ENCODE data around the gene C19orf85.

The C19orf85 gene

DNA sequence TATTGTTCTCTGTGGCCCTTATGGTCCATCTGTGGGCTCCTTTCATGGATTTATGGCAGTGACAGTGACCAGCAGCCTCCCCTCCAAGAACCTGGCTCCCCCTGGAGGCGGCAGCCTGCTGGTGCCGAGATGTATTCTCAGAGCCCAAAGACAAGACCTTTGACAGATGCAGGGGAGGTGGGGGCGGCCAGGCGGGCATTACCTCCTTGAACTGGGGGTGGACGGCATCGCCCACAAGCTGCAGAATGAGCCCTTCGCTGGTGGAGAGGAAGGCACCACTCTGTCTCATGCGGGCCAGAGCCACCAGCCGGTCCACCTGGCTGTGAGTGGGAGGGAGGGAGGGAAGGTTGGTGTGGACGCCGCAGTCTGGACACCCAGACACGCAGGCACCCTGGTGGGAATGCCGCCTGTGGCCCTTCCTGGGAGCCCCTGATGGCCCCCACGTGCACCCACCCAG is 9.7 kb downstream of the C19orf85 start:
- TF ChIP-seq, protein P1, sequence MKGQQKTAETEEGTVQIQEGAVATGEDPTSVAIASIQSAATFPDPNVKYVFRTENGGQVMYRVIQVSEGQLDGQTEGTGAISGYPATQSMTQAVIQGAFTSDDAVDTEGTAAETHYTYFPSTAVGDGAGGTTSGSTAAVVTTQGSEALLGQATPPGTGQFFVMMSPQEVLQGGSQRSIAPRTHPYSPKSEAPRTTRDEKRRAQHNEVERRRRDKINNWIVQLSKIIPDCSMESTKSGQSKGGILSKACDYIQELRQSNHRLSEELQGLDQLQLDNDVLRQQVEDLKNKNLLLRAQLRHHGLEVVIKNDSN (IDR thresholded peaks at IDR 0.05): no peak
- TF ChIP-seq TAF1 (IDR thresholded peaks at IDR 0.05; ENCODE audit: low read depth) (no peak), REST (IDR thresholded peaks at IDR 0.05; ENCODE audit: low read depth) (no peak), TCF12 (IDR thresholded peaks at IDR 0.05; ENCODE audit: low read depth) (no peak), RAD21 (IDR thresholded peaks at IDR 0.05; ENCODE audit: low read depth) (peak; percentile 52), TEAD4 (IDR thresholded peaks at IDR 0.05) (no peak)

DNA sequence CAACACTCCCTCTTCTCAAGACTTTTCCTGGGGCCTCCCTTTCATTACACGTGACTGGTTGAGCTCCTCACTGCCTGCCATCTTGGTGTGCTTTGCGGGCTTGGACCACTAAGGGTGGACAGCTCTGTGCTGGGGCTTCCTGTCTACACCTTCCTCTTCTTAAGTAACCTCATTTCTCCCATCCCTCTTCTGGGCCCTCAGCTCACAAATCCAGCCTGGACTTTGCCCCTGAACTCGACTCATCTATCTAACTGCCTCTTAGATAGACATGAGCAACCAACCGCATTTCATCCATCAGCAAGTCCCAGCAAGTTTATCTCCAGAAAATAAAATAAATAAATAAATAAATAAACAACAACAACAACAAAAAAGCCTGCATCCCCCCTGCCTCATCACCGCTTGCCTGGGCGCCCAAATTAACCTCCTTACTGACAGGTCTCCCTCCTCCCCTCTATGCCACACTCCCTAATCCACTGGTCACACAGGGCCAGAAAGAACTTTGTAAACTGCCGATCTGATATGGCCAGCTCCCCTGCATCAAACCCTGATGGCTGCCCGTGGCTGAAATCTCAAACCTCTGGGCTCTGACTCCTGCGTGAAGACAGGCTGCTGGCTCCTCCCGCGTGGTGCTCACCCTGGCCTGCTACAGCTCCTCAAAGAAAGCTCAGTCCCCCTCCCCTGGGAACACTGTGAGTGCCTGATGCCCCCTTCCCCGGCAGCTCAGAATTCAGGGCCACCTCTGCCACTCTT is 10.9 kb downstream of the C19orf85 start:
- TF ChIP-seq YY1 (IDR thresholded peaks at IDR 0.05; ENCODE audit: low read depth) (no peak), ZBTB7A (IDR thresholded peaks at IDR 0.05; ENCODE audit: low read depth) (no peak), CREB1 (IDR thresholded peaks at IDR 0.05; ENCODE audit: low read depth) (no peak), TEAD4 (IDR thresholded peaks at IDR 0.05) (no peak), TCF12 (IDR thresholded peaks at IDR 0.05; ENCODE audit: low read depth) (no peak), CEBPB (IDR thresholded peaks at IDR 0.05) (no peak), FOXM1 (IDR thresholded peaks at IDR 0.05; ENCODE audit: borderline replicate concordance, low read depth) (no peak), NFIC (IDR thresholded peaks at IDR 0.05) (no peak), REST (IDR thresholded peaks at IDR 0.05; ENCODE audit: low read depth) (no peak), RAD21 (IDR thresholded peaks at IDR 0.05; ENCODE audit: low read depth) (no peak)

DNA sequence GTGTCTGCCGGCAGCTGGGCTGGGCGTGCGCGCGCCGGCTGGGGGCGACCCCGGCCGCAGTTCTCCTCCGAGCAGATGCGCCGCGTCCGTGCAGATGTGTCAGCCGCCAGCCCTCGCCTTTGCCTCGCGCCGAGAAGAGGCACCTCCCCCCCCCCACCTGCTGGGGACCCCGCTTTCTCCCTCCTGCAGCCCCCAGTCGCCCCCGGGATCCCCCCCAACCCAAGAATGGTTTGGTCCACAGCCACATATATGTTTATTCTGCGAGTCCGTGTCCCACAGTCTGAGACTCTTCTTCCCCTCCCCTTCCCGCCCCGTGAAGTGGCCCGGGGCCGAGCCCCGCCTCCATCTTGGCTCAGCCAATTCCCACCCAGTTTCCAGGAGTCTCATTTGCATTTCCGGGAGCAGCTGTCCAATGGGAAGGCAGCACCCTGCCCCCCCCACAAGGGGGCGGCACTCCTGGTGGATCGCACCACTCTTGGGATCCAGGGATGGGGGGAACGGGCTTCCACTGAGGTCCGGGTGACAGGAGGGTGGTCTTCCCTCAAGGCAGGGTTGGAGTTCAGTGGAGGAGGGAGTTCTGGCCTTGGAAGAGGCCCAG is 11.7 kb downstream of the C19orf85 start:
- 0 out of 2 replicates have a peak, but pooled peaks have one; percentile 5 for TF ChIP-seq EP300 (IDR thresholded peaks at IDR 0.05; ENCODE audit: borderline replicate concordance)
- no peak for TF ChIP-seq RAD21 (IDR thresholded peaks at IDR 0.05; ENCODE audit: low read depth)
- peak; percentile 25 for TF ChIP-seq ZBTB7A (IDR thresholded peaks at IDR 0.05; ENCODE audit: low read depth)

GRCh38 chr19:55451965-55452748 is 12.4 kb downstream of the C19orf85 start:
- TF ChIP-seq, protein P1 (IDR thresholded peaks at IDR 0.05): no peak
- TF ChIP-seq ZBTB7A (IDR thresholded peaks at IDR 0.05; ENCODE audit: low read depth): peak; percentile 65
- peak; percentile 10; the same call in 1 of the 2 replicates for TF ChIP-seq TCF12 (IDR thresholded peaks at IDR 0.05; ENCODE audit: low read depth)

GRCh38 chr19:55451163-55451964 is 13.2 kb downstream of the C19orf85 start:
- TF ChIP-seq REST (IDR thresholded peaks at IDR 0.05; ENCODE audit: low read depth): no peak
- TF ChIP-seq EP300 (IDR thresholded peaks at IDR 0.05; ENCODE audit: borderline replicate concordance): no peak
- TF ChIP-seq, protein P1 (IDR thresholded peaks at IDR 0.05): no peak
- TF ChIP-seq CEBPB (IDR thresholded peaks at IDR 0.05): no peak
- no peak for TF ChIP-seq EGR1 (IDR thresholded peaks at IDR 0.05)
- TF ChIP-seq NFIC (IDR thresholded peaks at IDR 0.05): no peak
- no peak for TF ChIP-seq MAX (IDR thresholded peaks at IDR 0.05)
- TF ChIP-seq ZBTB7A (IDR thresholded peaks at IDR 0.05; ENCODE audit: low read depth): no peak
- TF ChIP-seq YY1 (IDR thresholded peaks at IDR 0.05; ENCODE audit: low read depth): no peak
- no peak for TF ChIP-seq RAD21 (IDR thresholded peaks at IDR 0.05; ENCODE audit: low read depth)
